Measurements from ENCODE around the gene OSBPL2.

OSBPL2 gene

DNA sequence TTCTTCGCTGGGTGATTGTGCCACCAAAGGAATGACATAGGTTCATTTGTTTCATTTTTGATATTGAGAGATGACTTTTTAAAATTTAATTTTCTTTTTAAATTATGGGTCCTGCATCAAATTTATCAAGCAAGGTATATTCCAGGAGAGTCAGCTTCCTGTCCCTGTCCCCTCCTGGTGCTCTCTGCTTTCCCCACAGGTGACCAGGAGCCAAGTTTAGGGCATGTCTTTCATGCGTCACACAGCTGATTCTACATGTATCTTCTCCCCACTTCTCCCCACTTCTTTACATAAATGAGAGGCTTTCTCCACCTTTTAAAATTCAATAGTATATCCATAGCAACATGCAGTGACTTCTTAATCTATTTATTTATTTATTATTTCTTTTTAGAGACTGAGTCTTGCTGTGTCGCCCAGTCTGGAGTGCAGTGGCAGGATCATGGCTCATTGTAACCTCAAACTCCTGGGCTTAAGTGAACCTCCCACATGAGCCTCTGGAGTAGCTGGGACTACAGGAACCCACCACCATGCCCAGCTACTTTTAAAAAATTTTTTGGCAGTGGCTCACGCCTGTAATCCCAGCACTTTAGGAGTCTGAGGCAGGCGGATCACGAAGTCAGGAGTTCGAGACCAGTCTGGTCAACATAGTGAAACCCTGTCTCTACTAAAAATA is 30.0 kb downstream of the OSBPL2 start:
- peaks cover 27% of the 10 kb centered on the region for H3K36me3 ChIP-seq (ENCODE audit: insufficient read depth, low read length)
- H3K27ac ChIP-seq (ENCODE audit: low read depth, low read length), result no peak overlapping the region
- H3K4me3 ChIP-seq (ENCODE audit: low read depth in 1 of 2, low read length in 2 of 2), result no peak overlapping the region
- no peaks in the 10 kb centered on the region for H3K9me3 ChIP-seq (ENCODE audit: low read length)
- no peaks in the 10 kb centered on the region for H3K4me1 ChIP-seq (ENCODE audit: insufficient read depth, low read length)
- H3K9ac ChIP-seq (ENCODE audit: low read length), result no peak overlapping the region
- no peaks in the 10 kb centered on the region for H3K27me3 ChIP-seq (ENCODE audit: control insufficient read depth in 1 of 2, insufficient read depth in 2 of 2, low read length in 2 of 2)

DNA sequence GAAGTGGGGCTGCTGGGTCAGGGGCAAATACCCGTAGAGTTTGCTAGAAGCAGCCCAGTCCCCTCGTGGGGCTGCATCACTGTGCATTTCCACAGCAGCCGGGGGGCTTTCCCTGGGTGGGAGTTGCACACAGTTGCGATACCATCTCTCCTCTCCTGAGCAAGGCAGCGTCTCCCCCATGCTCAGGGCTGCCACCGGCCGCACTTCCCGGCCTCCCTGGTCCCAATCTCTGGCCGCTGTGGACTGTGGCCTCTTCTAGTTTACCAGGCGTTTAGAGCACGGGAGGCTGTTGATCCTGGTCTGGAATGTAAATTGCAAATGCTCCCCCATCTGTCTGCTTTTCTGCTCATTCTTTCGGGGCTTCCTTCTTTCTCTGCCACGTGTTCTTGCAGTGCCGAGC is 31.1 kb downstream of the OSBPL2 start:
- Histone ChIP-seq H3K27me3 (ENCODE audit: control insufficient read depth in 1 of 2, insufficient read depth in 2 of 2, low read length in 2 of 2) (no peaks in the 10 kb centered on the region), H3K9me3 (ENCODE audit: low read length) (no peaks in the 10 kb centered on the region), H3K27ac (ENCODE audit: low read depth, low read length) (no peak overlapping the region), H3K36me3 (ENCODE audit: insufficient read depth, low read length) (peaks cover 34% of the 10 kb centered on the region), H3K9ac (ENCODE audit: low read length) (no peak overlapping the region), H3K4me3 (ENCODE audit: low read depth in 1 of 2, low read length in 2 of 2) (no peak overlapping the region), H3K4me1 (ENCODE audit: insufficient read depth, low read length) (no peaks in the 10 kb centered on the region)

DNA sequence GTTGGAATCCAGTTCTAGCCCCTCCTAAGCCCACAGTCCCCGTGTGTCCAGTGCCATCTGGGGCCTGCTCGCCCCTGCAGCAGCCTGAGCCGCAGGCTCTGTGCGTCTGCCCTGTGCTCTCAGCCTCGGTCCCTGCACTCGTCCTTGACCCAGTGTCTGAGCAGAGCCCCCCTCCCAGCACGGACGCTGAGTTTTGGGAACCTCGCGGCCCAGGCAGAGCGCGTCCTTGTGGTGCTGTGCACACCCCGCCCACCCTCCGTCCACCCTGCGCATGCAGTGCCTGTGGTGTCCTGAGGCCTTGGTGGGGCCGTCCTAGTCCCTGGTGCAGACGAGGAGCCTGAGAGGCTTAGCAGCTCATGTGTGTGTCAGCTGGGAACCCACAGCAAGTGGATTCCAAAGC is 31.6 kb downstream of the OSBPL2 start:
- Histone ChIP-seq H3K9ac (ENCODE audit: low read length) (no peak overlapping the region), H3K9me3 (ENCODE audit: low read length) (no peaks in the 10 kb centered on the region), H3K4me1 (ENCODE audit: insufficient read depth, low read length) (no peaks in the 10 kb centered on the region), H3K27me3 (ENCODE audit: control insufficient read depth in 1 of 2, insufficient read depth in 2 of 2, low read length in 2 of 2) (no peaks in the 10 kb centered on the region), H3K36me3 (ENCODE audit: insufficient read depth, low read length) (peaks cover 34% of the 10 kb centered on the region), H3K4me3 (ENCODE audit: low read depth in 1 of 2, low read length in 2 of 2) (no peak overlapping the region), H3K27ac (ENCODE audit: low read depth, low read length) (no peak overlapping the region)

DNA sequence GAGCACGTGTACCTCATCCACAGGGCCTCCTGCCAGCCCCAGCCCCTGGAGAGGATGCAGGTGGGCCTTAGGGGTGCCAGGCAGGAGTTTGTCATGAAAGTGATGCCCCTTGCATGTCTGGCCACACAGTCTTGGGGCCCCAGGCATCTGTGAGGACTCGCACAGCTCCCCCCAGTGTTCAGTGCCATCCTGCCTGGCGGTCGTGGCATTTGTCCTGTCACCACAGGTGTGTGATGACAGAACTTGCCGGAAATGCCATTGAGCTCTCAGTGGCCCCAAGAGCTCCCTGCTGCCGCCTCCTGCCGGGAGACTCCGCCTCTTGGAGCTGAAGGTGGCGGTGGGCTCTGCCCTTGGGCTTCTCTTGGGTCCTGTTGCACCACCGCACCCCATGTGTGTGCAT is 33.9 kb downstream of the OSBPL2 start:
- H3K4me3 ChIP-seq (ENCODE audit: low read depth in 1 of 2, low read length in 2 of 2), result no peak overlapping the region
- H3K9me3 ChIP-seq (ENCODE audit: low read length), result no peaks in the 10 kb centered on the region
- H3K9ac ChIP-seq (ENCODE audit: low read length), result no peak overlapping the region
- H3K36me3 ChIP-seq (ENCODE audit: insufficient read depth, low read length), result peaks cover 34% of the 10 kb centered on the region
- no peak overlapping the region for H3K27ac ChIP-seq (ENCODE audit: low read depth, low read length)
- no peaks in the 10 kb centered on the region for H3K27me3 ChIP-seq (ENCODE audit: control insufficient read depth in 1 of 2, insufficient read depth in 2 of 2, low read length in 2 of 2)
- no peaks in the 10 kb centered on the region for H3K4me1 ChIP-seq (ENCODE audit: insufficient read depth, low read length)

DNA sequence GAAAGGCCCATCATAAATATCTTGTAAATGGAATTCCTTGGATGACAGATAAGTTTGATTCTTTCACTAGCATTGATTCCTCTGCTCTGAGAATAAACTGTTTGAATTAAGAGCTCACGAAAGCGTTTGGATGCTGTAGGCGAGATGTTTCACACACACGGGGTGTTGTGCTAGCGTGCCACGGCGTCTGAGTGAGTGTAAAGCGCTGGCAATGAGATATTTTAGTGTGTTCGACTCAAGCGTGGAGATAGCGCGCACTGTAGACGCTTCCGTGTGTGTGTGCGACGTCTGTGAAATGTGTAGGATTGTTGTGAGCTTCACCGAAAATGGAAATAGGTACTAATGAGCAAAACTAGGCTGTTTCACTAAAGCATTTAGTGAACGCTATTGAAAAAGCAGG is 35.1 kb downstream of the OSBPL2 start:
- no peak overlapping the region for H3K27ac ChIP-seq (ENCODE audit: low read depth, low read length)
- no peaks in the 10 kb centered on the region for H3K4me1 ChIP-seq (ENCODE audit: insufficient read depth, low read length)
- H3K9me3 ChIP-seq (ENCODE audit: low read length), result no peaks in the 10 kb centered on the region
- H3K4me3 ChIP-seq (ENCODE audit: low read depth in 1 of 2, low read length in 2 of 2), result no peak overlapping the region
- peaks cover 42% of the 10 kb centered on the region for H3K36me3 ChIP-seq (ENCODE audit: insufficient read depth, low read length)
- no peak overlapping the region for H3K9ac ChIP-seq (ENCODE audit: low read length)
- H3K27me3 ChIP-seq (ENCODE audit: control insufficient read depth in 1 of 2, insufficient read depth in 2 of 2, low read length in 2 of 2), result no peaks in the 10 kb centered on the region

DNA sequence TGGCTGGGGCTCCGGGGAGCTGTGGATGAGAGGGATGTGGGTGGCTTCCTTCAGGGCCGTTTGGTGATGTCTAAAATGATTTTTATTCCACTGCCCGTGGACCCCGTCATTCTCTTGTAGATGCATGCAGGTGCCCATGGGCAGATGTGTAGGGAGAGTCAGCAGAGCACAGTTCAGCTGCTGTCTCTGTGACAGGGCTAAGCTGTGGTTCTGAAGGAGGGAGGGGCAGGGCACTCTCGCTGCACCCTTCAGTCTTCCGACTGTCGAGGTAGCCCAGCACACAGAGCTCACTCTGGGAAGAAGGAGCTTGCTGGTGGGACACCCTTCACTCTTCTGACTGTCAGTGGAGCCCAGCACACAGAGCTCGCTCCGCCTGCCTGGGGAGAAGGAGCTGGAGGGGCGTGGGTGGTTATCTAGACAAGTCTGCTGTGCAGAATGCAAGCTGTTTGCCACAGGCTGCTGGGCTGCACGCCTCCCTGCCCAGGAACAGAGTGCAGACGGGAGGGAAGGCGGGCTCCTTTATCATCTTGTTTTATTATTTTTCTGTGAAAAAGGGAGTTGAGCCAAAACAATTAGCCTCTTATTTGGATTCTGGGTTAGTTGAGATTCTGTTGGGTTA is 36.1 kb downstream of the OSBPL2 start:
- no peaks in the 10 kb centered on the region for H3K4me1 ChIP-seq (ENCODE audit: insufficient read depth, low read length)
- H3K9me3 ChIP-seq (ENCODE audit: low read length), result no peaks in the 10 kb centered on the region
- H3K4me3 ChIP-seq (ENCODE audit: low read depth in 1 of 2, low read length in 2 of 2), result no peak overlapping the region
- H3K27ac ChIP-seq (ENCODE audit: low read depth, low read length), result no peak overlapping the region
- no peaks in the 10 kb centered on the region for H3K27me3 ChIP-seq (ENCODE audit: control insufficient read depth in 1 of 2, insufficient read depth in 2 of 2, low read length in 2 of 2)
- no peak overlapping the region for H3K9ac ChIP-seq (ENCODE audit: low read length)
- peaks cover 49% of the 10 kb centered on the region for H3K36me3 ChIP-seq (ENCODE audit: insufficient read depth, low read length)

DNA sequence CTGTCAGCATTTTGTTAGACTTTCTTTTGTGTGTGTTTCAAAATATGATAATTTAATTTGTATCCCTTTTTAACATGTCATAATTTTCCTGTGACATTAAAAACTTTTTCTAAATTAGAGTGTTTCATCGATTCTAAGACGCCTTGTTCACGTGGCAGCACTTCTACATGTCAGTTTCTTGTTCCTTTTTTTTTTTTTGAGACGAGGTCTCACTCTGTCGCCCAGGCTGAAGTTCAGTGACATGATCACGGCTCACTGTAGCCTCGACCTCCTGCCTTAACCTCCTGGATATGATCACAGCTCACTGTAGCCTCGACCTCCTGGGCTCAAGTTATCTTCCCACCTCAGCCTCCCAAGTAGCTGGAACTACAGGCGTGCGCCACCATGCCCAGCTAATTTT is 36.9 kb downstream of the OSBPL2 start:
- H3K36me3 ChIP-seq (ENCODE audit: insufficient read depth, low read length), result peaks cover 57% of the 10 kb centered on the region
- no peak overlapping the region for H3K9ac ChIP-seq (ENCODE audit: low read length)
- H3K4me3 ChIP-seq (ENCODE audit: low read depth in 1 of 2, low read length in 2 of 2), result no peak overlapping the region
- H3K4me1 ChIP-seq (ENCODE audit: insufficient read depth, low read length), result no peaks in the 10 kb centered on the region
- H3K27me3 ChIP-seq (ENCODE audit: control insufficient read depth in 1 of 2, insufficient read depth in 2 of 2, low read length in 2 of 2), result no peaks in the 10 kb centered on the region
- H3K9me3 ChIP-seq (ENCODE audit: low read length), result no peaks in the 10 kb centered on the region
- H3K27ac ChIP-seq (ENCODE audit: low read depth, low read length), result no peak overlapping the region

DNA sequence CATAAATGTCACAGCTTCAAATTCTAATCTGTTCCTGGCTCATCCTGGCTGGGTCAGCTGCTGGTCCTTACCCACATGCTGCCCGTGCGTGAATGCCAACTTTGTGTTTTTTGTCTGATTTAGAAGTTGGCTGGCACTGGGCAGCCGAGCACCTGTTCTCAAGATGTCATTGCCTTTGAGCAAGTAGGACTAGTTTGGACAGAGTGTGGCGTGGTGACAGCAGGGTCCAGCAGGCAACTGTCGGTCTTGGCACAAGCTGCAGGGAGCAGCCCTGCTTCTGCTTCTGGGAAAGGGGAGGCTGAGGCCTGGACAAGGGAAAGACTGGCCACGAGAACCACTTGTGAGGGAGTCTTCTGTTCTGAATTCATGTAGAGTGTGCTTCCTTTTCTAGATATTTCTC is 38.1 kb downstream of the OSBPL2 start:
- H3K36me3 ChIP-seq (ENCODE audit: insufficient read depth, low read length), result peaks cover 64% of the 10 kb centered on the region
- no peak overlapping the region for H3K4me3 ChIP-seq (ENCODE audit: low read depth in 1 of 2, low read length in 2 of 2)
- H3K27ac ChIP-seq (ENCODE audit: low read depth, low read length), result no peak overlapping the region
- no peak overlapping the region for H3K9ac ChIP-seq (ENCODE audit: low read length)
- no peaks in the 10 kb centered on the region for H3K9me3 ChIP-seq (ENCODE audit: low read length)
- H3K4me1 ChIP-seq (ENCODE audit: insufficient read depth, low read length), result no peaks in the 10 kb centered on the region
- no peaks in the 10 kb centered on the region for H3K27me3 ChIP-seq (ENCODE audit: control insufficient read depth in 1 of 2, insufficient read depth in 2 of 2, low read length in 2 of 2)

DNA sequence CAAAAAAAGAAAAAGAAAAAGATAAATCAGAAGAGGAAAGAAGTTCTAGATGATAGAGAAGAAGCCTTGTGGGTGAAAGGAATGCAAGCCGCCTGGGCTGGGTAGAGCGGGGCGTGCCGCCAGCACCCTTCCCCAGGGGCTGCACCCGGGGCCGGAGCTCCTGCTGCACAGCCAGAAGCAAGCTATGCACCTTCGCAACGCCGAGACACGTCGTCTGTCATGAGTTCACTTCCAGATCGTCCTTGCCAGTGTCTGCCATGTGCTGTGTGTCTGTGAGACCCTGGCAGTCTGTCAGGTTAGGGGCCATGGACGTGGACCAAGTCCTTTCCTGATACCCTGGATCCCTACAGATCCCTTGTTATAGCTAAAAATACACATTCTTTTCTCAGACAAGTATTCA is 38.9 kb downstream of the OSBPL2 start:
- Histone ChIP-seq H3K9me3 (ENCODE audit: low read length) (no peaks in the 10 kb centered on the region), H3K27ac (ENCODE audit: low read depth, low read length) (no peak overlapping the region), H3K27me3 (ENCODE audit: control insufficient read depth in 1 of 2, insufficient read depth in 2 of 2, low read length in 2 of 2) (no peaks in the 10 kb centered on the region), H3K9ac (ENCODE audit: low read length) (no peak overlapping the region), H3K36me3 (ENCODE audit: insufficient read depth, low read length) (peaks cover 63% of the 10 kb centered on the region), H3K4me1 (ENCODE audit: insufficient read depth, low read length) (no peaks in the 10 kb centered on the region), H3K4me3 (ENCODE audit: low read depth in 1 of 2, low read length in 2 of 2) (no peak overlapping the region)

DNA sequence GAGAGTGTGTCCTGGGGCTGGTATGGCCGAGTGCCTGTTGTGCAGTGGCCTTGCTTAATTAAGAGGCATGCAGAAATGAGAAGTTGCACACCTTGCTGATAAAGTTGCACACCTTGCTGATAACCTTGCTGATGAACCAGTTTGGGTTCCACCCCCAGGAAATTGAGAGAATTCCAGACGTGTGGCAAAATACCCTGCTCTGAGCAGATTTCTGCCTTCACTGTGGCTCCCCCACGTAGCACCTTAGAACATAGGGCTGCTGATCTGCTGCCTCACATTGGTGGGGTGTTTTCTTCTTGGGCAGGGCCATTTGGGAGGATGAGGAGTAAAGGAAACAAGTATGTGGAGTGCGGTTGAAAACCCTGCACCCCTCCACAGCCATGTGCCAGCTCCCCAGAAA is 42.0 kb downstream of the OSBPL2 start:
- H3K9ac ChIP-seq (ENCODE audit: low read length), result no peak overlapping the region
- no peaks in the 10 kb centered on the region for H3K9me3 ChIP-seq (ENCODE audit: low read length)
- H3K36me3 ChIP-seq (ENCODE audit: insufficient read depth, low read length), result peaks cover 64% of the 10 kb centered on the region
- H3K27ac ChIP-seq (ENCODE audit: low read depth, low read length), result no peak overlapping the region
- H3K4me3 ChIP-seq (ENCODE audit: low read depth in 1 of 2, low read length in 2 of 2), result no peak overlapping the region
- no peaks in the 10 kb centered on the region for H3K4me1 ChIP-seq (ENCODE audit: insufficient read depth, low read length)
- H3K27me3 ChIP-seq (ENCODE audit: control insufficient read depth in 1 of 2, insufficient read depth in 2 of 2, low read length in 2 of 2), result no peaks in the 10 kb centered on the region

DNA sequence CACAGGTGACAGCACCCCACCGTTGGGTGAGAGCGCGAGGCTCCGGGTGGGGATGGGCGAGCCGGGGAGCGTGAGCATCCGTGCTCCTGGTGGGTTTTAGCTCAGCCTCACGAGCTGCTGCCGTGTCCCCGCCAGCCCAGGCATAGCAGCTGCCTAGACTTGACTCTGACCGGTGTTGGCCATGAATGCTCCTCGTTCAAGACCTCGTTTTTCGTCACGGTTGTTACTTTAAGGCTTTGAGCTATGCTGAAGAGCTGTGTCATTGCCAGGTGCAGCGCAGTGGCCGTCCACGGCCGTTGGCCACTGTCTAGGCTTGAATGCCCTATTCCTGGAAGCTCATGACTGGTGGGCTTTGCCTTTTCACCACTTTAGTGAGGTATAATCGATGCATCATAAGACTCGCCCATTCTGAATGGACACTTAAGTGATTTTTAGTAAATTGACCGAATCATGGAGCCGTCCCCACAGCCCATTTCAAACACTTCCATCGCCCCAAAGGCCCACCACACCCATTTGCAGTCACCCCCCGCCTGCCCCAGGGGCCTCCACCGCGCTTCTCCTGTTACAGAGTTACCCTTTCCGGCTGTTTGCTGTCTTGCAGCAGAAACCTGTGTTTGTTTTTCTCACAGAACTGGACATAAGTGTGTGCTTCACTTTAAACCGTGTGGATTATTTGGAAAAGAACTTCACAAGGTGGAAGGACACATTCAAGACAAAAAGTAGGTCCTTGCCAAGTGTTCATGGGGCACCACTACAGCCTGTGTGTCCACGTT is 43.0 kb downstream of the OSBPL2 start:
- Histone ChIP-seq H3K27ac (ENCODE audit: low read depth, low read length) (no peak overlapping the region), H3K36me3 (ENCODE audit: insufficient read depth, low read length) (peaks cover 70% of the 10 kb centered on the region)

More for the DNA sequence above, 43.0 kb downstream of the OSBPL2 start:
- no peaks in the 10 kb centered on the region for H3K4me1 ChIP-seq (ENCODE audit: insufficient read depth, low read length)
- H3K4me3 ChIP-seq (ENCODE audit: low read depth in 1 of 2, low read length in 2 of 2), result no peak overlapping the region
- no peaks in the 10 kb centered on the region for H3K27me3 ChIP-seq (ENCODE audit: control insufficient read depth in 1 of 2, insufficient read depth in 2 of 2, low read length in 2 of 2)
- H3K9ac ChIP-seq (ENCODE audit: low read length), result no peak overlapping the region
- H3K9me3 ChIP-seq (ENCODE audit: low read length), result no peaks in the 10 kb centered on the region

Data from muscle layer of colon (tissue), 2 donors.